ENCODE results near the gene R3HDM2. TPM values are rescaled to one million over a fixed set of nuclear protein-coding genes. Genes with fewer than 3 reads are reported as not detected.

R3HDM2 gene
- total RNA-seq, 1 donor from 2014 or later: 46.5 TPM

DNA sequence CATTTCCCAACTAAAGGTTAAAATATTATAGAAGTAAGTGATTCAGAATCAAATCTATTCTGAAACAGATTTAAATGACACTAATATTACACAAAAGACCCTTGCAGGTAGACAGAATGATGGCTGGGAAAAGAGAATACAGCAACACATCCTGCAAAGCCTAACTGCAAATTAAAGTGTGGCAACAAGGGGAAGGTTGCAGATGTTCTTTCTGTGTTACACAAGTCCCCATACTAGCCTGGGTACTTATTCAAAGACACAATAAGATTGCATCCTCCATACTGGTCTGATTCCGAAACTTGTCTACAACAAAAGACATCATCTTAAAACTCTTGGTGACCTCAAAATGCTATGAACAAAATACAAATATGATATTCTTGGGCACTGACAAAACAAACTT lies 50.5 kb downstream of the R3HDM2 start:
- H3K27me3 Mint-ChIP-seq (ENCODE audit: low read depth): no peaks in the 10 kb centered on the region
- no peak for DNase-seq (ENCODE audit: low spot score)
- H3K4me1 Mint-ChIP-seq (ENCODE audit: low read depth): peaks cover 5% of the 10 kb centered on the region
- TF ChIP-seq, protein P1, sequence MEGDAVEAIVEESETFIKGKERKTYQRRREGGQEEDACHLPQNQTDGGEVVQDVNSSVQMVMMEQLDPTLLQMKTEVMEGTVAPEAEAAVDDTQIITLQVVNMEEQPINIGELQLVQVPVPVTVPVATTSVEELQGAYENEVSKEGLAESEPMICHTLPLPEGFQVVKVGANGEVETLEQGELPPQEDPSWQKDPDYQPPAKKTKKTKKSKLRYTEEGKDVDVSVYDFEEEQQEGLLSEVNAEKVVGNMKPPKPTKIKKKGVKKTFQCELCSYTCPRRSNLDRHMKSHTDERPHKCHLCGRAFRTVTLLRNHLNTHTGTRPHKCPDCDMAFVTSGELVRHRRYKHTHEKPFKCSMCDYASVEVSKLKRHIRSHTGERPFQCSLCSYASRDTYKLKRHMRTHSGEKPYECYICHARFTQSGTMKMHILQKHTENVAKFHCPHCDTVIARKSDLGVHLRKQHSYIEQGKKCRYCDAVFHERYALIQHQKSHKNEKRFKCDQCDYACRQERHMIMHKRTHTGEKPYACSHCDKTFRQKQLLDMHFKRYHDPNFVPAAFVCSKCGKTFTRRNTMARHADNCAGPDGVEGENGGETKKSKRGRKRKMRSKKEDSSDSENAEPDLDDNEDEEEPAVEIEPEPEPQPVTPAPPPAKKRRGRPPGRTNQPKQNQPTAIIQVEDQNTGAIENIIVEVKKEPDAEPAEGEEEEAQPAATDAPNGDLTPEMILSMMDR (IDR thresholded peaks at IDR 0.05): no peak
- no peak overlapping the region for H3K4me3 Mint-ChIP-seq (ENCODE audit: unreplicated experiment)
- peaks cover 3% of the 10 kb centered on the region for H3K36me3 Mint-ChIP-seq (ENCODE audit: low read depth)
- no peak overlapping the region for H3K27ac Mint-ChIP-seq (ENCODE audit: unreplicated experiment)
- no peaks in the 10 kb centered on the region for H3K9me3 Mint-ChIP-seq (ENCODE audit: low read depth)

DNA sequence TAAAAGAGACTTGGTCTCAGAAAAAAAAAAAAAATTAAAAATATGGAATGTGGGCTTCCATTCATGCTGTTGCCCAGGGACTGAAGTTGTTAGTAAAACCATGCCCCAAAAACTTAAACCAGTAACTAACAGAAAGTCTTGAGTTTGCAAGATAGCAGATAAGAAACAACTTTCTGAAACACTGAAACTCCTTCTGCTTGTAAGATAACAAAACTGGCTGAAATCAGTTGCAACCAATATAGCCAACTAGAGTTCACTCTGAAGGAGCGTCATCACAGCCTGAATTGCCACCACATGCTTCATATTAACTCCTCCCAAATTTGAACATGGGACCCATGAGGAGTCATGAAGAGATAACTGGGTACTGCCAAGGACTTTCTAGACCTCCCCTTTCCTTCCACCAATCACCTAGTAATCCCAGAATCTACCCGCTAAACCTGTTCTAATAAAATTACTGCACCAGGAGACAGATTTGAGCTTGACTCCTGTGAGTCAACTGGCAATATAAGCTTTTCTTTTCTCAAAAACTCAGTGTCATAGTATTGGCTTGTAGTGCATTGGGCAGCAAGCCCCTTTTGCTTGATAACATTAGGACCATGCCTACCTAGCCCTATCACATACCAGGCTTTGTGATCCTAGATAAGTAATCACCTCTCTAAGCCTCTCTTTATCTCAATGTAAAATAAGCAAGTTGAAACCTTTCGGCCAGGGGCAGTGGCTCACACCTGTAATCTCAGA lies 53.6 kb downstream of the R3HDM2 start:
- H3K9me3 Mint-ChIP-seq (ENCODE audit: low read depth): no peaks in the 10 kb centered on the region
- H3K4me1 Mint-ChIP-seq (ENCODE audit: low read depth): peaks cover 5% of the 10 kb centered on the region
- no peak for DNase-seq (ENCODE audit: low spot score)
- no peak overlapping the region for H3K4me3 Mint-ChIP-seq (ENCODE audit: unreplicated experiment)
- TF ChIP-seq, protein P1 (IDR thresholded peaks at IDR 0.05): no peak
- no peaks in the 10 kb centered on the region for H3K27me3 Mint-ChIP-seq (ENCODE audit: low read depth)
- H3K27ac Mint-ChIP-seq (ENCODE audit: unreplicated experiment): no peak overlapping the region
- H3K36me3 Mint-ChIP-seq (ENCODE audit: low read depth): peaks cover 3% of the 10 kb centered on the region

DNA sequence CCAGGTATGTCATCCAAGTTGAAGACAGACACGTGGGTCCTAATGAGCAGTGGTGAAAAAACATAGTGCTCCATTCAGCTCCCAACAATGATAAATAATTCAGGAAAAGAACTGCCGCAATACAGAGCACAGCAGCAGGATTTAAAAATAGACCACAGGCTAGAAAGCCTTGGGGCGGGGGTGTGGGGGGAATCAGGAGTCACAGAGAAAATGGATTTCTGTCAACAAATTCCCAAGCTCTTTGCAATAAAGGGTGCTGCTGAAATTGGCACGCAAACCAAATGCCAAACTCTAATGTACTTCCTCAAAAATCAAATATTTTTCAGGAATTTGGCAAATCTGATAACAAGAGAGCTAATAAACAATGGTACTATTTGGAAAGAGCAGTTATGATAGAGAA lies 58.6 kb downstream of the R3HDM2 start:
- Mint-ChIP-seq H3K4me3 (ENCODE audit: unreplicated experiment) (no peak overlapping the region), H3K27ac (ENCODE audit: unreplicated experiment) (peak overlapping the region; percentile 8), H3K4me1 (ENCODE audit: low read depth) (peaks cover 24% of the 10 kb centered on the region), H3K36me3 (ENCODE audit: low read depth) (peaks cover 3% of the 10 kb centered on the region), H3K27me3 (ENCODE audit: low read depth) (no peaks in the 10 kb centered on the region), H3K9me3 (ENCODE audit: low read depth) (peaks cover 2% of the 10 kb centered on the region)
- TF ChIP-seq, protein P1 (IDR thresholded peaks at IDR 0.05): no peak
- DNase-seq (ENCODE audit: low spot score): no peak

DNA sequence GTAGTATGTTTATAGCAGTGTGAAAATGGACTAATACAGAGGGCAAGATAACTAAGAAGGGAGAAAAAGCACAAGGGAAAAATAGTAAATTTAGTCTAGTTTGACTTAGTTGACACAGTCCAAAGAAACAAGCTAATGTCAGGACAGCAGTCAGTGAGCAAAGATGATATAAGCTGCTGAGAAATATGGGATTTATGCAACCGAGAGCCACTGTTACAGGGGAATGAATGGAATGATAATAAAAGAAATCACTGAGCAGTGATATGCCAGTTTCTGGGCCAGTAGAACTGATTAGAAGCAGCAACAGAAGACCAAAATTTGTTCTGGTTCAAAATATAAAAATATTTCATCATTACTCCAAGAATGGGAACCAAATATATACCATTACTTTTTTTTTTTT lies 60.1 kb downstream of the R3HDM2 start:
- Mint-ChIP-seq H3K27me3 (ENCODE audit: low read depth) (no peaks in the 10 kb centered on the region), H3K9me3 (ENCODE audit: low read depth) (peaks cover 8% of the 10 kb centered on the region), H3K4me1 (ENCODE audit: low read depth) (peaks cover 24% of the 10 kb centered on the region), H3K4me3 (ENCODE audit: unreplicated experiment) (no peak overlapping the region), H3K36me3 (ENCODE audit: low read depth) (peaks cover 11% of the 10 kb centered on the region), H3K27ac (ENCODE audit: unreplicated experiment) (peak overlapping the region; percentile 59)
- DNase-seq (ENCODE audit: low spot score): no peak
- TF ChIP-seq, protein P1 (IDR thresholded peaks at IDR 0.05): no peak

DNA sequence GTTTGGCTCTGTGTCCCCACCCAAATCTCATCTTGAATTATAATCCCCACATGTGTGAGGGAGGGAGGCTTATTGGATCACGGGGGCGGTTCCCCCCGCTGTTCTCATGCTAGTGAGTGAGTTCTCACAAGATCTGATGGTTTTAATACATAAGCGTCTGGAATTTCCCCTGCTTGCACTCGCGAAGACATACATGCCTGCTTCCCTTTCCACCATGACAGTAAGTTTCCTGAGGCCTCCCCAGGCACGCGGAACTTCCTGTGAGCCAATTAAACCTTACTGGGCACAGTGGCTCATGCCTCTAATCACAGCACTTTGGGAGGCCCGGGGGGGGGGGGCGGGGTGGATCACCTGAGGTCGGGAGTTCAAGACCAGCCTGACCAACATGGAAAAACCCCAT lies 60.8 kb downstream of the R3HDM2 start:
- Mint-ChIP-seq H3K27me3 (ENCODE audit: low read depth) (no peaks in the 10 kb centered on the region), H3K4me1 (ENCODE audit: low read depth) (peaks cover 24% of the 10 kb centered on the region), H3K9me3 (ENCODE audit: low read depth) (peaks cover 8% of the 10 kb centered on the region), H3K27ac (ENCODE audit: unreplicated experiment) (no peak overlapping the region), H3K4me3 (ENCODE audit: unreplicated experiment) (no peak overlapping the region), H3K36me3 (ENCODE audit: low read depth) (peaks cover 11% of the 10 kb centered on the region)
- no peak for DNase-seq (ENCODE audit: low spot score)
- TF ChIP-seq, protein P1 (IDR thresholded peaks at IDR 0.05): no peak

Measured in chondrocyte (in vitro differentiated cells).